CD4-positive, alpha-beta T cell treated with Interleukin-1 beta for 1 hour (primary cell): ENCODE data around the gene IFI6.
A peak's percentile ranks its signal among the peaks of the same experiment; 100 is the strongest.
"Not testable (repeated sequence)": the region's sequence is repeated elsewhere in the genome, so short reads cannot be mapped to it uniquely, and the experiment has no call there.

Experiments
- DNase-seq, 2 donors: peaks; one replicate each; pipeline ENCODE4 v3.0.0-alpha.2; 2020 to 2022

Gene IFI6

DNA sequence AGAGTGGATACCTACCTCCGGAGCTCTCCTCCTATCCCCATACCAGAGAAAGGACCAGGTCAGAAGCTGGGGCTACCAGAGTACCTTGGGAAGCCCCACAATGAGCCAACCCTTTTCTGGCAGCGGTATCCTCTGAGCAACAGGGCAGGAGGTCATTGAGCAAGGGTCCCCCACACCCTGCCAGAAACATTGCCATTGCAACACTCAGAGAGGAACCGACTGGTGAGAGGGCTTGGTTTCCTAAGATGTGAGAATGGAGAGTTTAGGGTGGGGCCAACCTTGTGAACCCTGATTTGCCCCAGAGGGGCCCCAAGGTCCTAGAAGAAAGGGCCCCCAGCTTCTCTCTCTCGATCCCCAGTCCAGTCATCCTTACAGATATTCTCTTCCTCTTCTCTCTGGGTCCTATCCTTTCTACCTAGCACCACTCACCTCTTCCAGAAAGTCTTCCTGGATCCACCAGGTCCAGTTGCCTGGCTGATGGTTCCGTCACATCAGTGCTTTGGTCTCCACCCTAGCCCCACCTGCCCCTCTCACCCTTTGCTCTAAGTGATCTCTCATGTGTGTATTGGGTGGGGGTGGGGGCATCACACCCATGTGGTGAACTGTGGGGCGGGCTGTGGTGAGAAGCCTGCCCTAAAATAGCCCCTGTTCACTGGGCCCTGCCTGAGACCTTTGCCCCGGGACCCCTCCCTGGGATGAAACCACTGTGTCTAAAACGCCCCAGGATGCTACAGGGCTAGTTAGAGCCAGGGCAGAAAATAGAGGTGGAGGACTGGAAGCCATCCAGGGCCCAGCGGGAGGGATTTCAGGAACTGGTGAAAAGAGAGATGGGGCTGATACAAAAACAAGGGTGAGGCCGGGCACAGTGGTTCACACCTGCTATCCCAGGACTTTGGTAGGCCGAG lies 45.7 kb downstream of the IFI6 start:
- DNase-seq = peak in 1 of 2 donors; percentile 81

DNA sequence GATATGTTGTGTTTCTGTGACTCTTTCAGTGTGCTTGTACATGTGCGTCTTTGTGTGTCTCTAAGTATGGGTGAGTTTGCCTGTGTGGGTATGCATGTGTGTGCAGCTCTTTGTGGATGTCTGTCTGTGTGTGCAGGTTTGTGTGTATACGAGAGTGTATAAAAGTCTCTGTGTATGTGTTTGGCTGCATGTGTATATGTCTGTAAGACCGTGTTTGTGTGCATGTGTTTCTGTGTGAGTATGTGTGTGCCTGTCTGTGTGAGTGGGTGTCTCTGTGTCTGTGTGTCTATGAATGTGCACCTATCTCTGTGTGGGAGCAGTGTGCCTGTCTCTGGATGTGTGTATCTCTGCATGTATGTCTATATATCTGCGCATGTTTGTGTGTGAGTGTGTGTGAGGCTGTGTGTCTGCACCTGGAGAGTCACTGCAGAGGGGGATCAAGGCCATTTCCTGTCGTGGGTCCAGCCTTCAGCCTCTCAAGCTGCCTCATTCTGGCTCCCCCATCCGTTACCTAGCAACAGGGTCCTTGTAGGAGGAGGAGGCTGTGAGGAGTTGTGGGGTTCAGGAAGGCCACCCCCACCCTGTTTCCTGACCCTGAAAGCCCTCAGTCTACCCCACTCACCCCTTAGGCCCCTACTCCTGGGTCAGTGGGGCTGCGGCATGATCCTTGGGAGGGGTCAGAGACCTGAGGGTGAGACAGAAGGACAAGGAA lies 47.4 kb downstream of the IFI6 start:
- DNase-seq = no peak

DNA sequence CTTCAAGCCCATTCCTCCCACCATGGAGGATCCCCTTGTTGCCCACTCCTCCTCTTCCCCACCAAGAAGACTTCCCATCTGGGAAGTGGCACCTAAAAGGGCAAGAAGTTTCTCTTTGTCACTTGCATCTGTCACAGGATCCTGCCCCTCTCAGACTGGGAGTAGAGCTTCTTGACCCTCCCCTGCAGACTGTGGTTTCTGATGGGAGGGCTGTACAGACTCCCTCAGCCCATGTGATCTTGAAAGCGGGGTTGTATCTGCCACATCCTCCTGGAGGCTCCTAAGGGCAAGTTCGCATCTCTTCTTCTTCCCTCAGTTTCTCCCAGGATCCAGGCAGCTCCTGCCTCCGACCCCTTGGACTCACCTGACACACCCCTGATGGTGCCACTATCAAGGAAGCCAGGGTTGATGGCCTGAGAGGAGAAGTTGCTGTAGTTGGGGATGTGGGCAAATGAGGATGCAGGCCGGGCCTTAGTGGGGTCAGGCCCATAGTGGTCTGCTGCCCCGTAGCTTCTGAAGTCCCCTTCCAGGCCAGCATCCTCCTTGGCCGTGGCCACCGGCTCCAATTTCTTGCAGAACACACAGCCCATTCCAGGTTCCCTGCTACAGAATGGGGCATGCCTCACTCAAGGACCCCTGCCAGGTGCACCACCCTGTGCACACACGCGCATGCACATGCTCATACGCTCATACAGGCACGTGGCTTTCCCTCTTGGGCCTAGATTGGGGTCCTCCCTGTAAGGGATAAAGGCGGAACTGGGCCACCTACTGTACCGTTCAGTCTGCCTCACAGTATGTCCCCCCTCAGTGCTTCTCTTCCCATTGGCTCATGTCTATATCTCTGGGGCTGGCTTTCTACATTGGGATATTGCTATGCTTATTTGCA lies 48.4 kb downstream of the IFI6 start:
- no peak for DNase-seq

DNA sequence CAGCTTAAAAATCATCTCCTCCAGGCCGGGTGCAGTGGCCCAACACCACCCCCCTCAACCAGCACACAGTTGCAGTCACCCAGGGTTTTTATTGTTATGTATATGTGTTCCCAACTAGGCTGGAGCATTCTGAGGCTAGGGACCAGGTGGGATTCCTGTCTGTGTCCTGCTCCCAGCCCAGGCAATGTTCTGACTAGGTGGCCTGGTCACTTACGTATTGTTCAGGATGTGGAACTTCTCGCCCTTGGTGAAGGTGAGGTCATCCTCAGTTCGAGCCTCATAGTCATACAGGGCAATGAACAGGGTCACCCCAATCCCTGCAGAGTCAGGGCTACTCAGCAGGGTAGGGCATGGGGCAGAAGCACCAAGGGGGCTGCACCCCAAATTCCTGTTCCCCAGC lies 49.2 kb downstream of the IFI6 start:
- DNase-seq = no peak

GRCh38 chr1:27621051-27621920 lies 50.7 kb downstream of the IFI6 start:
- no peak for DNase-seq

GRCh38 chr1:27619782-27620438 lies 52.1 kb downstream of the IFI6 start:
- not testable (repeated sequence) for DNase-seq

GRCh38 chr1:27618341-27619082 lies 53.5 kb downstream of the IFI6 start:
- DNase-seq = peak; percentile 66 to 70

GRCh38 chr1:27617420-27617819 lies 54.6 kb downstream of the IFI6 start:
- no peak for DNase-seq

DNA sequence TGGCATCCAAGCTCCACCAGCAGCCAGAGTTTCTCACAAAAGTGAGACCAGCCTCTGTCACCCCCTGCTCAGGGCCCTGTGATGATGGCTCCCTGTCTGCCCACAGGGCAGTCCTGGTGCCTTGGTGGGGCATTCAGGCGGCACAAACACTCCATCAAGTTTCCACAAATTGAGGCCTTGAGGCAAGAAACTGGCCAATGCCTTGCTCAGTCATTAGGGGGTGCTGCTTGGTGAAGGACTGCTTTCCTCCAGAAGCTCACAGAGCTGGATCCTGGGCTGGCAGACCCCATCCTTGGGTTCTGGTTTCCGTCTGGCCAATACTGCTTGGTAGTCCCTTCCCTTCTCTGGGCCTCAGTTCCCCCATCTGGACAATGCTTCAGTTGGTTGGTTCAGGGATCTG lies 55.6 kb downstream of the IFI6 start:
- no peak for DNase-seq
